GM12878 (cell line): ENCODE measurements around the gene HS3ST5. TPM values are rescaled to one million over a fixed set of nuclear protein-coding genes. Genes with fewer than 3 reads are reported as not detected.

Experiments
- ATAC-seq: fragments of 200-7000 bp; cut with Tn5 transposase; 3 replicates; pipeline ENCODE4 v1.9.1; 2020; ENCODE audit warnings: mild to moderate bottlenecking, moderate library complexity
- BruUV-seq: library from RNA; stranded (reverse); fragments of 400-500 nt; replicated peaks from 2 replicates; lab custom pipeline; 2021; lab: Mats Ljungman, UMichigan
- CTCF ChIA-PET: fragments of 300-600 bp; sonication (Branson Sonifier 250); formaldehyde crosslinking; extraction: SDS; loops from one replicate; lab custom pipeline; 2021; ENCODE audit warnings: inconsistent platforms; lab: Yijun Ruan, JAX
- POLR2A ChIA-PET: fragments of 350-600 bp; formaldehyde crosslinking; extraction: SDS; loops from one replicate; lab custom pipeline; 2021; ENCODE audit warnings: inconsistent platforms; lab: Charles Lee
- RAD21 ChIA-PET: fragments of 300-600 bp; sonication (Branson Sonifier 250); formaldehyde crosslinking; loops from one replicate; lab custom pipeline; 2023; ENCODE audit warnings: antibody characterized with exemption; ENCODE audit not compliant: unreplicated experiment; lab: Charles Lee
- SMC1A ChIA-PET: fragments of 300-600 bp; sonication (Branson Sonifier 250); formaldehyde crosslinking; loops from one replicate; lab custom pipeline; 2023; ENCODE audit not compliant: unreplicated experiment, uncharacterized antibody; lab: Charles Lee
- DNase-seq: peaks from one replicate; pipeline ENCODE4 v3.0.0-alpha.2; 2011; ENCODE audit warnings: low read depth, low spot score
- FAIRE-seq: peaks from 3 replicates; lab custom pipeline; 2011; peaks lifted over from hg19 to GRCh38; lab: Jason Lieb, UNC
- H2AFZ ChIP-seq: 2 replicates; pipeline ENCODE4 v1.6.0; 2011; ENCODE audit warnings: low read depth, low read length, control low read depth; ENCODE audit not compliant: control insufficient read depth
- H3K27ac ChIP-seq: 2 replicates; pipeline ENCODE4 v1.5.1; 2011; ENCODE audit warnings: control low read depth; ENCODE audit not compliant: control insufficient read depth, insufficient read depth
- H3K27me3 ChIP-seq, 2 experiments: replicated peaks in 1 of 2; 2 replicates each; pipeline versions ENCODE4 v1.6.0 to v1.6.1; 2011; ENCODE audit warnings: low read length in 1 of 2; ENCODE audit not compliant: control insufficient read depth in 2 of 2, insufficient read depth in 2 of 2
- H3K36me3 ChIP-seq, 2 experiments: 2 replicates each; pipeline ENCODE4 v1.5.1; 2011; ENCODE audit warnings: low read length in 1 of 2; ENCODE audit not compliant: control insufficient read depth in 2 of 2, insufficient read depth in 2 of 2
- H3K4me1 ChIP-seq: 2 replicates; pipeline ENCODE4 v1.6.1; 2011; ENCODE audit warnings: mild to moderate bottlenecking, low read length, moderate library complexity, mixed read lengths; ENCODE audit not compliant: control insufficient read depth, insufficient read depth
- H3K4me2 ChIP-seq: 2 replicates; pipeline ENCODE4 v1.6.0; 2011; ENCODE audit warnings: control low read depth; ENCODE audit not compliant: control insufficient read depth, insufficient read depth
- H3K4me3 ChIP-seq: fragments of 200-600 bp; sonication (generic); 2 replicates; pipeline ENCODE4 v1.5.1; 2016
- H3K79me2 ChIP-seq: 2 replicates; pipeline ENCODE4 v1.6.0; 2011; ENCODE audit warnings: low read length; ENCODE audit not compliant: control insufficient read depth, insufficient read depth
- H3K9ac ChIP-seq: 2 replicates; pipeline ENCODE4 v1.8.0; 2011; ENCODE audit warnings: low read length, control low read depth, mixed read lengths; ENCODE audit not compliant: control insufficient read depth, insufficient read depth
- H3K9me3 ChIP-seq: replicated peaks from 3 replicates; pipeline ENCODE4 v1.5.1; 2011; ENCODE audit warnings: mild to moderate bottlenecking, low read length; ENCODE audit not compliant: control insufficient read depth, insufficient read depth
- H4K20me1 ChIP-seq: 2 replicates; pipeline ENCODE4 v1.6.0; 2011; ENCODE audit not compliant: control insufficient read depth, insufficient read depth
- CBX3 ChIP-seq: fragments of 200-600 bp; sonication (generic); IDR thresholded peaks from 2 replicates; pipeline ENCODE4 v1.6.1; 2016; ENCODE audit warnings: low read depth, borderline replicate concordance
- DPF2 ChIP-seq: fragments of 450-650 bp; IDR thresholded peaks from 2 replicates; pipeline ENCODE4 v1.6.1; 2017; ENCODE audit warnings: mild to moderate bottlenecking
- FOXK2 ChIP-seq: fragments of 450-650 bp; IDR thresholded peaks from 2 replicates; pipeline ENCODE4 v1.6.1; 2017; ENCODE audit warnings: mild to moderate bottlenecking, moderate library complexity
- HDGF ChIP-seq: fragments of 450-650 bp; IDR thresholded peaks from 2 replicates; pipeline ENCODE4 v1.6.1; 2016; ENCODE audit warnings: antibody characterized with exemption
- JUNB ChIP-seq: IDR thresholded peaks from 2 replicates; pipeline ENCODE4 v1.6.1; 2016; ENCODE audit warnings: antibody characterized with exemption, mild to moderate bottlenecking
- KDM1A ChIP-seq: fragments of 200-600 bp; sonication (generic); IDR thresholded peaks from 2 replicates; pipeline ENCODE4 v1.6.1; 2016; ENCODE audit warnings: borderline replicate concordance
- MTA3 ChIP-seq: IDR thresholded peaks from 2 replicates; pipeline ENCODE4 v1.6.1; 2012; ENCODE audit warnings: low read length, inconsistent platforms, borderline replicate concordance
- MYB ChIP-seq: fragments of 150-350 bp; IDR thresholded peaks from 2 replicates; pipeline ENCODE4 v1.6.1; 2014; ENCODE audit warnings: mild to moderate bottlenecking, low read depth, low read length, borderline replicate concordance
- NFYA ChIP-seq: IDR thresholded peaks from 2 replicates; pipeline ENCODE4 v1.6.1; 2011; ENCODE audit warnings: low read depth, mild to moderate bottlenecking, low read length, improper control_type of control experiment, borderline replicate concordance
- NFYB ChIP-seq: IDR thresholded peaks from 2 replicates; pipeline ENCODE4 v1.6.1; 2011; ENCODE audit warnings: low read depth, mild to moderate bottlenecking, low read length, improper control_type of control experiment, moderate library complexity; ENCODE audit not compliant: insufficient read depth
- NR2F1 ChIP-seq: fragments of 450-650 bp; conservative IDR thresholded peaks from 2 replicates; pipeline ENCODE4 v1.6.1; 2017; ENCODE audit warnings: mild to moderate bottlenecking
- SMAD5 ChIP-seq: IDR thresholded peaks from 2 replicates; pipeline ENCODE4 v1.6.1; 2016; ENCODE audit warnings: antibody characterized with exemption, low read depth
- SMC3 ChIP-seq: IDR thresholded peaks from 2 replicates; pipeline ENCODE4 v1.6.1; 2011; ENCODE audit warnings: low read length, improper control_type of control experiment, borderline replicate concordance
- SPI1 ChIP-seq: IDR thresholded peaks from 2 replicates; pipeline ENCODE4 v1.6.1; 2011; ENCODE audit warnings: low read depth, mild to moderate bottlenecking, low read length, moderate library complexity, borderline replicate concordance; ENCODE audit not compliant: insufficient read depth
- ZNF207 ChIP-seq: fragments of 450-650 bp; IDR thresholded peaks from 2 replicates; pipeline ENCODE4 v1.6.1; 2014; ENCODE audit warnings: antibody characterized with exemption, mild to moderate bottlenecking, borderline replicate concordance
- WGBS: methylation state at CpG from one replicate; pipeline ENCODE4 v1.1.6; 2016; ENCODE audit warnings: low lambda C conversion rate; ENCODE audit not compliant: insufficient replicate concordance, insufficient coverage; ENCODE audit errors: missing lambda C conversion rate; 5-methylcytosine and 5-hydroxymethylcytosine counted together
- in situ Hi-C: fragments of 300-500 bp; cut with MboI; formaldehyde crosslinking; loops from 9 replicates; pipeline ENCODE4 v1.14.3; 2018; ENCODE audit warnings: mixed read lengths
- intact Hi-C: fragments of 100-400 bp; cut with micrococcal nuclease; formaldehyde crosslinking; loops from one replicate; pipeline ENCODE4 v1.14.2; 2022; ENCODE audit not compliant: unreplicated experiment
- polyA plus RNA-seq, 11 experiments: library from polyadenylated mRNA; depleted of rRNA in 4 of 11; unstranded in 6 of 11; stranded (reverse) in 5 of 11; fragments of >200 nt; fragmentation: Nextera tagmentation in 4 of 11; fragmentation: Illumina TruSeq in 1 of 11; extraction: Ambion mirVana in 4 of 11; extraction: Trizol in 1 of 11; gene quantifications; 1 replicate in 1 of 11; 2 replicates in 10 of 11; pipeline versions ENCODE4 v1.2.1 to v1.2.3, GENCODE V29; 2011 to 2016; ENCODE audit warnings: inconsistent platforms in 2 of 11, missing spikeins in 2 of 11, low read depth in 1 of 11
- total RNA-seq, 4 experiments: library from RNA; depleted of rRNA in 3 of 4; stranded (reverse); fragments of >200 nt in 3 of 4; fragmentation: Illumina TruSeq in 1 of 4; extraction: Trizol in 1 of 4; gene quantifications; 2 replicates each; pipeline versions ENCODE4 v1.2.1 to v1.2.3, GENCODE V29; 2013 to 2021
- TF ChIP-seq, protein P1 (sequence below): IDR thresholded peaks from 2 replicates; pipeline ENCODE4 v1.6.1; 2011; ENCODE audit warnings: low read depth, mild to moderate bottlenecking, low read length, moderate library complexity, borderline replicate concordance; ENCODE audit errors: extremely low read depth
- TF ChIP-seq, protein P2 (sequence below): fragments of 450-650 bp; IDR thresholded peaks from 2 replicates; pipeline ENCODE4 v1.6.1; 2017; ENCODE audit warnings: mild to moderate bottlenecking

Gene HS3ST5
- total and polyA plus RNA-seq, 10 of the 15 experiments (the other 5 are each of a cell fraction or from before 2014, with no cell fraction given), result 0.04 TPM; not detected in 9

DNA sequence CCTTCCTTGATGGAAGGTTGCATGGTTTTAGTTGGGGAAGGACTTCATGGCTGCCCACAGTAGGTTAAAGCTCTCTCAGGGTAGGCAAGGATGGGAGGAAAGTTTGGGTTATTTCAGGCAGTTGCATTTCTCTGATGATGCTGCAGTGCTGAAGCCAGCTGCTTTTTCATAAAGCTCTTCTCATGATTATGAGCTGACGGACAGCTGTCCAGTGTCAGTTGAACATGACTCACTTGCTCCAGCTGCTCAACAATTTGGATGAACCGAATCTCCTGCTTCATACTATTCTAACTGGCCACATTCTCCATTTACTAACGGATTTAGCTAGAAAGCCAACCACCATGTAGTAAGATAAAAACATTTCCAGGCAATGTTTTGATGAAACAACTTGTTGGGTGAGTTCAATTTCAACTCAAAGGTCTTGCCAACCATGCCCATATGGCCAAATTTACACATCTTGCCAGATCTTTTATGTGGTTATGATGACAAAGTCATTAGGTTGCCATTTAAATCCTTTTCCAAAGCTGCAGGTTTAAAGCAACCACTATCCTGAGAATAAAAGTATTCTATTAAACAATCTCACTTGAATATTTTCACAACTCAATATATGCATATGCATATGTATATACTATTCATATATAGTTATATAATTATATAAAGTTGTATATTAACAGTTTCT lies 125.9 kb downstream of the HS3ST5 start:
- DNase-seq (no peak), FAIRE-seq (no peak), ATAC-seq (no peak)
- H3K79me2 ChIP-seq, result no peaks in the 10 kb centered on the region
- H3K9me3 ChIP-seq, result no peaks in the 10 kb centered on the region
- H3K27ac ChIP-seq, result no peak overlapping the region
- no peaks in the 10 kb centered on the region for H3K36me3 ChIP-seq
- H4K20me1 ChIP-seq, result no peaks in the 10 kb centered on the region
- ChIA-PET CTCF (no interaction called here), SMC1A (interaction anchor here (0.6 to 1.1 kb wide), 2 partner anchors 79 to 1084 kb away, joined by 3 read pairs; no protein-coding TSS in a partner anchor), RAD21 (interaction anchor here (0.7 kb wide), 1 partner anchor 17 kb away, joined by 5 read pairs; no protein-coding TSS in a partner anchor), POLR2A (no interaction called here)
- H3K27me3 ChIP-seq, result no peaks in the 10 kb centered on the region
- WGBS, result 2% methylated on average over 3 of the region's 3 CpGs
- in situ Hi-C loops (no loop called here), intact Hi-C loops (no loop called here)
- H3K4me1 ChIP-seq, result no peaks in the 10 kb centered on the region
- TF ChIP-seq CBX3, result no peak
- TF ChIP-seq NFYB, result no peak
- TF ChIP-seq KDM1A, result no peak
- TF ChIP-seq, protein P1, sequence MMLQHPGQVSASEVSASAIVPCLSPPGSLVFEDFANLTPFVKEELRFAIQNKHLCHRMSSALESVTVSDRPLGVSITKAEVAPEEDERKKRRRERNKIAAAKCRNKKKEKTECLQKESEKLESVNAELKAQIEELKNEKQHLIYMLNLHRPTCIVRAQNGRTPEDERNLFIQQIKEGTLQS, result no peak
- TF ChIP-seq SMC3, result no peak
- TF ChIP-seq SPI1, result no peak
- no peak for TF ChIP-seq SMAD5
- TF ChIP-seq MTA3, result no peak
- no peak for TF ChIP-seq DPF2
- TF ChIP-seq ZNF207, result no peak
- TF ChIP-seq, protein P2, sequence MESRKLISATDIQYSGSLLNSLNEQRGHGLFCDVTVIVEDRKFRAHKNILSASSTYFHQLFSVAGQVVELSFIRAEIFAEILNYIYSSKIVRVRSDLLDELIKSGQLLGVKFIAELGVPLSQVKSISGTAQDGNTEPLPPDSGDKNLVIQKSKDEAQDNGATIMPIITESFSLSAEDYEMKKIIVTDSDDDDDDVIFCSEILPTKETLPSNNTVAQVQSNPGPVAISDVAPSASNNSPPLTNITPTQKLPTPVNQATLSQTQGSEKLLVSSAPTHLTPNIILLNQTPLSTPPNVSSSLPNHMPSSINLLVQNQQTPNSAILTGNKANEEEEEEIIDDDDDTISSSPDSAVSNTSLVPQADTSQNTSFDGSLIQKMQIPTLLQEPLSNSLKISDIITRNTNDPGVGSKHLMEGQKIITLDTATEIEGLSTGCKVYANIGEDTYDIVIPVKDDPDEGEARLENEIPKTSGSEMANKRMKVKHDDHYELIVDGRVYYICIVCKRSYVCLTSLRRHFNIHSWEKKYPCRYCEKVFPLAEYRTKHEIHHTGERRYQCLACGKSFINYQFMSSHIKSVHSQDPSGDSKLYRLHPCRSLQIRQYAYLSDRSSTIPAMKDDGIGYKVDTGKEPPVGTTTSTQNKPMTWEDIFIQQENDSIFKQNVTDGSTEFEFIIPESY, result no peak
- TF ChIP-seq MYB, result no peak
- TF ChIP-seq JUNB, result no peak
- TF ChIP-seq HDGF, result no peak
- TF ChIP-seq FOXK2, result no peak
- TF ChIP-seq NR2F1, result no peak
- no peak for TF ChIP-seq NFYA
- no peak overlapping the region for H3K4me3 ChIP-seq
- no TSS peak for BruUV-seq
- H3K9ac ChIP-seq, result no peak overlapping the region
- no peak overlapping the region for H3K4me2 ChIP-seq
- H2AFZ ChIP-seq, result no peak overlapping the region
